Measurements from ENCODE around the gene ZBTB20.

DNA sequence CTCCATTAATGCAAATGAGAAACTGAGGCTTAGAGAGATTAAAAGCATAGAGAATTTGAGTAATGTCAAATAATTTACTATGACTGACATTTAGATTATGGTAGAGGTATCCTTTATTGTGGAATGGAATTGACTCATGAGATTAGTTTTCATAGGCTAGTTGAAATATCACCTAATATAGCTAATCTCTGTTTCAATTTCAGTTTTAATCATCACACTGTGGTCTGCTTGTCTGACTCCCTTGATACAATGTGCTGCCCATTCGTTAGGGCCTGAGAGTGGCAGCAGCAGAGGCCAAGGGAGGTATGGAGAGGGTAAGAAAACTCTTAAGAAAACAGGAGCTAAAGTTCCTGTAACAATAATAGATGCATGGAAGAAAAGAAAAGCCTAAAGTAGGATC, 13.2 kb upstream of the ZBTB20 start:
- TF ChIP-seq, protein P1, sequence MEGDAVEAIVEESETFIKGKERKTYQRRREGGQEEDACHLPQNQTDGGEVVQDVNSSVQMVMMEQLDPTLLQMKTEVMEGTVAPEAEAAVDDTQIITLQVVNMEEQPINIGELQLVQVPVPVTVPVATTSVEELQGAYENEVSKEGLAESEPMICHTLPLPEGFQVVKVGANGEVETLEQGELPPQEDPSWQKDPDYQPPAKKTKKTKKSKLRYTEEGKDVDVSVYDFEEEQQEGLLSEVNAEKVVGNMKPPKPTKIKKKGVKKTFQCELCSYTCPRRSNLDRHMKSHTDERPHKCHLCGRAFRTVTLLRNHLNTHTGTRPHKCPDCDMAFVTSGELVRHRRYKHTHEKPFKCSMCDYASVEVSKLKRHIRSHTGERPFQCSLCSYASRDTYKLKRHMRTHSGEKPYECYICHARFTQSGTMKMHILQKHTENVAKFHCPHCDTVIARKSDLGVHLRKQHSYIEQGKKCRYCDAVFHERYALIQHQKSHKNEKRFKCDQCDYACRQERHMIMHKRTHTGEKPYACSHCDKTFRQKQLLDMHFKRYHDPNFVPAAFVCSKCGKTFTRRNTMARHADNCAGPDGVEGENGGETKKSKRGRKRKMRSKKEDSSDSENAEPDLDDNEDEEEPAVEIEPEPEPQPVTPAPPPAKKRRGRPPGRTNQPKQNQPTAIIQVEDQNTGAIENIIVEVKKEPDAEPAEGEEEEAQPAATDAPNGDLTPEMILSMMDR (IDR thresholded peaks at IDR 0.05; ENCODE audit: low read depth, low read length, poor library complexity, severe bottlenecking), result no peak
- TF ChIP-seq EZH2phosphoT487 (IDR thresholded peaks at IDR 0.05; ENCODE audit: borderline replicate concordance, low read length), result no peak
